Caki2 (cell line): Measurements from ENCODE around the gene NRG4. TPM values are rescaled to one million over a fixed set of nuclear protein-coding genes. Genes with fewer than 3 reads are reported as not detected.
"Not testable (repeated sequence)": the region's sequence is repeated elsewhere in the genome, so short reads cannot be mapped to it uniquely, and the experiment has no call there.

ENCODE experiments used
- DNase-seq: peaks from one replicate; pipeline ENCODE4 v3.0.0-alpha.2; 2015; ENCODE audit warnings: low read depth
- in situ Hi-C: cut with HindIII; loops from 2 replicates; pipeline ENCODE4 v1.10.0; 2016; ENCODE audit warnings: low sequenced_read_pairs, low pct_unique_long_range_greater_than_20kb, mixed read lengths
- total RNA-seq: library from RNA; depleted of rRNA; stranded (reverse); fragments of >200 nt; shearing (Covaris generic); gene quantifications from 2 replicates; pipeline ENCODE4 v1.2.3, GENCODE V29; 2014; ENCODE audit warnings: low replicate concordance

Gene NRG4
- total RNA-seq, 1 experiment from 2014 or later: 3.3 TPM

GRCh38 chr15:76006136-76006778, 6.0 kb downstream of the NRG4 start:
- in situ Hi-C loops: no loop called here
- DNase-seq: no peak

- DNase-seq: no peak
- in situ Hi-C loops: no loop called here
Observed at GRCh38 chr15:76003364-76003763, 8.9 kb downstream of the NRG4 start.

GRCh38 chr15:75995611-75996010, 16.6 kb downstream of the NRG4 start:
- DNase-seq: no peak
- in situ Hi-C loops: no loop called here

GRCh38 chr15:75994220-75994619, 18.0 kb downstream of the NRG4 start:
- in situ Hi-C loops: no loop called here

GRCh38 chr15:75992897-75993296, 19.3 kb downstream of the NRG4 start:
- in situ Hi-C loops: no loop called here
- no peak for DNase-seq

More at GRCh38 chr15:75994220-75994619, 18.0 kb downstream of the NRG4 start:
- DNase-seq: no peak

- in situ Hi-C loops: no loop called here
- no peak for DNase-seq
Observed at GRCh38 chr15:75989875-75990274, 22.3 kb downstream of the NRG4 start.

- no peak for DNase-seq
- in situ Hi-C loops: no loop called here
Observed at GRCh38 chr15:75989045-75989444, 23.2 kb downstream of the NRG4 start.

GRCh38 chr15:75985971-75986370, 26.3 kb downstream of the NRG4 start:
- in situ Hi-C loops: no loop called here
- DNase-seq: no peak

GRCh38 chr15:75984706-75985105, 27.5 kb downstream of the NRG4 start:
- in situ Hi-C loops, DNase-seq: not testable (repeated sequence)

GRCh38 chr15:75982468-75982867, 29.8 kb downstream of the NRG4 start:
- no peak for DNase-seq
- in situ Hi-C loops: no loop called here

- DNase-seq: no peak
- in situ Hi-C loops: no loop called here
Observed at GRCh38 chr15:75981149-75981815, 30.9 kb downstream of the NRG4 start.

GRCh38 chr15:75976766-75977165, 35.5 kb downstream of the NRG4 start:
- DNase-seq, in situ Hi-C loops: not testable (repeated sequence)

- DNase-seq: no peak
- in situ Hi-C loops: no loop called here
Observed at GRCh38 chr15:75966073-75966472, 46.2 kb downstream of the NRG4 start.

GRCh38 chr15:75961331-75961730, 50.9 kb downstream of the NRG4 start:
- DNase-seq: no peak
- in situ Hi-C loops: no loop called here

GRCh38 chr15:75955720-75956119, 56.5 kb downstream of the NRG4 start:
- in situ Hi-C loops: no loop called here
- DNase-seq: no peak

GRCh38 chr15:75952525-75952924, 59.7 kb downstream of the NRG4 start:
- in situ Hi-C loops: no loop called here
- DNase-seq: no peak

- DNase-seq: no peak
- in situ Hi-C loops: no loop called here
Observed at GRCh38 chr15:75948761-75949296, 63.4 kb downstream of the NRG4 start.

- DNase-seq: peak; percentile 75
- in situ Hi-C loops: no loop called here
Observed at GRCh38 chr15:75947092-75947491, 65.1 kb downstream of the NRG4 start.

- in situ Hi-C loops: no loop called here
- DNase-seq: no peak
Observed at GRCh38 chr15:75945953-75946352, 66.3 kb downstream of the NRG4 start.
